ENCODE data around the gene VTA1. TPM values are rescaled to one million over a fixed set of nuclear protein-coding genes. Genes with fewer than 3 reads are reported as not detected.

VTA1 gene
- total and polyA plus RNA-seq, 2 of the 8 experiments (the other 6 are each of a cell fraction or from before 2014, with no cell fraction given) = 63.6 to 67.0 TPM

DNA sequence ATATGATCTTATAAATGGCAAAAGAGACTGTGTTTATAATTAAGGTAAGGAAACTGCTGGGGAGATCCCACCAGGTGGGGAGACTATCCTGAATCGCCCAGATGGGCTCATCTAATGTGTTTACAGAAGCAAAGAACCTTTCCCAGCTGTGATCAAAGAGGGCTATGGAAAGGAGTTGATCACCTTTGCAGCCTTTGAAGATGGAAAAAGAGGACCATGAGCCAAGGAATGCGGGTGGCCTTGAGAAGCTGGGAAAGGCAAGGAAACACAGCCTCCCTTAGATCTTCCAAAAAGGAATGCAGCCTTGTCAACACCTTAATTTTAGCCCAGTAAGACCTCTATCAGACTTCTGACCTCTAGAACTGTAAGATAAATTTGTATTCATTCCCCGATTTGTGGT, 88.2 kb downstream of the VTA1 start:
- CTCF ChIA-PET (ENCODE audit: partially characterized antibody) = no interaction called here
- Histone ChIP-seq H2BK12ac (ENCODE audit: low read depth, low read length) (no peak overlapping the region), H3K18ac (ENCODE audit: extremely low read depth, low read length) (no peak overlapping the region), H3K79me2 (ENCODE audit: control insufficient read depth in 1 of 2, insufficient read depth in 2 of 2, low read length in 2 of 2) (no peaks in the 10 kb centered on the region), H3K14ac (ENCODE audit: insufficient read length) (no peak overlapping the region), H3K56ac (replicated peaks; ENCODE audit: insufficient read length, low read depth, low read length) (no peak overlapping the region), H2AK5ac (ENCODE audit: low read depth, low read length) (no peak overlapping the region), H3K4me2 (ENCODE audit: insufficient read depth in 1 of 2, low read depth in 2 of 2, low read length in 2 of 2) (no peak overlapping the region), H4K5ac (ENCODE audit: insufficient read length, low read depth, low read length) (no peak overlapping the region), H2BK5ac (ENCODE audit: low read depth, low read length) (no peak overlapping the region), H2BK20ac (ENCODE audit: low read length) (no peak overlapping the region), H2AFZ (ENCODE audit: low read length) (no peak overlapping the region), H3K27ac (ENCODE audit: low read depth, low read length) (no peak overlapping the region), H3K36me3 (ENCODE audit: control insufficient read depth in 2 of 4, insufficient read depth in 4 of 4, low read length in 3 of 4) (no peaks in the 10 kb centered on the region), H3K23ac (ENCODE audit: insufficient read length) (no peak overlapping the region), H3K4ac (replicated peaks; ENCODE audit: insufficient read length, low read depth, low read length) (no peak overlapping the region), H4K8ac (ENCODE audit: extremely low read depth, insufficient read depth, low read length) (no peak overlapping the region), H3K79me1 (ENCODE audit: low read depth, low read length) (no peaks in the 10 kb centered on the region), H4K91ac (replicated peaks; ENCODE audit: insufficient read length, low read length) (no peak overlapping the region), H3K9ac (replicated peaks in 1 of 4; ENCODE audit: extremely low read depth in 1 of 4, low read depth in 3 of 4, low read length in 3 of 4) (no peak overlapping the region), H3K23me2 (ENCODE audit: low read depth, low read length) (no peaks in the 10 kb centered on the region), H3K9me3 (ENCODE audit: insufficient read depth in 2 of 2, low read depth in 1 of 2, low read length in 1 of 2) (no peaks in the 10 kb centered on the region), H3K4me1 (replicated peaks in 1 of 4; ENCODE audit: control insufficient read depth in 3 of 4, insufficient read depth in 4 of 4, low read length in 3 of 4) (peaks cover 0 to 5% (median 2%) of the 10 kb centered on the region in 4 experiments; a peak in 3 of 7 replicates), H4K20me1 (replicated peaks in 1 of 2; ENCODE audit: control insufficient read depth in 1 of 2, insufficient read depth in 2 of 2, low read length in 2 of 2) (no peaks in the 10 kb centered on the region), H2BK120ac (replicated peaks; ENCODE audit: low read depth, low read length) (no peak overlapping the region), H3K4me3 (ENCODE audit: extremely low read depth in 1 of 4, insufficient read depth in 2 of 4, low read depth in 3 of 4, low read length in 4 of 4) (no peak overlapping the region), H2BK15ac (ENCODE audit: low read length) (no peak overlapping the region), H3K27me3 (replicated peaks in 1 of 4; ENCODE audit: control insufficient read depth in 3 of 4, extremely low read depth in 1 of 4, insufficient read depth in 3 of 4, low read length in 3 of 4) (no peaks in the 10 kb centered on the region)
- POLR2A ChIA-PET (ENCODE audit: partially characterized antibody) = no interaction called here
- WGBS, 2 experiments (ENCODE audit: extremely low coverage in 1 of 2, insufficient coverage in 1 of 2, insufficient read length in 1 of 2, insufficient replicate concordance in 2 of 2, low coverage in 1 of 2, low lambda C conversion rate in 2 of 2, missing lambda C conversion rate in 1 of 2) = 71% methylated on average over 3 of the region's 3 CpGs; no CpG with 5 or more reads in 1 of the 2 experiments
- FAIRE-seq = no peak
- no peak for DNase-seq (ENCODE audit: low read depth in 1 of 2, low spot score in 2 of 2)
- TF ChIP-seq SIRT6 (IDR thresholded peaks at IDR 0.05; ENCODE audit: low read length) (no peak), HDAC6 (IDR thresholded peaks at IDR 0.05; ENCODE audit: low read depth, low read length) (no peak), POLR2AphosphoS5 (IDR thresholded peaks at IDR 0.05; ENCODE audit: low read depth, low read length) (no peak)
- TF ChIP-seq, protein P1, sequence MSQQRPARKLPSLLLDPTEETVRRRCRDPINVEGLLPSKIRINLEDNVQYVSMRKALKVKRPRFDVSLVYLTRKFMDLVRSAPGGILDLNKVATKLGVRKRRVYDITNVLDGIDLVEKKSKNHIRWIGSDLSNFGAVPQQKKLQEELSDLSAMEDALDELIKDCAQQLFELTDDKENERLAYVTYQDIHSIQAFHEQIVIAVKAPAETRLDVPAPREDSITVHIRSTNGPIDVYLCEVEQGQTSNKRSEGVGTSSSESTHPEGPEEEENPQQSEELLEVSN (IDR thresholded peaks at IDR 0.05) = no peak

All from H1 (cell line).